SK-N-SH (cell line): ENCODE measurements around the gene SF3A2. TPM values are rescaled to one million over a fixed set of nuclear protein-coding genes. Genes with fewer than 3 reads are reported as not detected.

Source experiments
- CTCF ChIA-PET: fragments of 300-600, 350-600 bp; formaldehyde crosslinking; extraction: SDS; loops from one replicate; lab custom pipeline; 2021; lab: Yijun Ruan, JAX
- POLR2A ChIA-PET: fragments of 350-600 bp; sonication (Branson Sonifier 250); formaldehyde crosslinking; extraction: SDS; loops from one replicate; lab custom pipeline; 2020; ENCODE audit warnings: antibody characterized with exemption, inconsistent platforms; lab: Yijun Ruan, JAX
- DNase-seq: peaks from one replicate; pipeline ENCODE4 v3.0.0; 2012
- H2AFZ ChIP-seq: fragments of 200-600 bp; sonication (generic); 2 replicates; pipeline ENCODE4 v1.8.1; 2016; ENCODE audit warnings: antibody characterized with exemption, mild to moderate bottlenecking, low read depth
- H3F3A ChIP-seq: fragments of 200-600 bp; sonication (generic); replicated peaks from 2 replicates; pipeline ENCODE3; 2016; ENCODE audit warnings: antibody characterized with exemption, mild to moderate bottlenecking; ENCODE audit not compliant: insufficient read depth
- H3K27ac ChIP-seq, 2 experiments: fragments of 200-500 bp in 1 of 2; fragments of 200-600 bp in 1 of 2; sonication (Bioruptor generic) in 1 of 2; sonication (generic), shearing (Covaris generic) in 1 of 2; 2 replicates each; pipeline versions ENCODE4 v1.5.1 to v1.6.1; 2014 to 2016; ENCODE audit warnings: low read depth in 2 of 2, inconsistent platforms in 1 of 2, low read length in 1 of 2, mild to moderate bottlenecking in 1 of 2, mixed read lengths in 1 of 2
- H3K27me3 ChIP-seq: fragments of 200-600 bp; sonication (generic), shearing (Covaris generic); 2 replicates; pipeline ENCODE4 v1.6.1; 2016; ENCODE audit warnings: mixed run types; ENCODE audit not compliant: insufficient read depth
- H3K36me3 ChIP-seq, 2 experiments: fragments of 200-500 bp in 1 of 2; fragments of 200-600 bp in 1 of 2; sonication (Bioruptor generic) in 1 of 2; sonication (generic) in 1 of 2; replicated peaks in 1 of 2; 2 replicates each; pipeline versions ENCODE3 to v1.5.1; 2014 to 2016; ENCODE audit warnings: low read length in 1 of 2, mild to moderate bottlenecking in 1 of 2; ENCODE audit not compliant: insufficient read depth in 2 of 2, control insufficient read depth in 1 of 2
- H3K4me1 ChIP-seq, 2 experiments: fragments of 200-500 bp in 1 of 2; fragments of 200-600 bp in 1 of 2; sonication (Bioruptor generic) in 1 of 2; sonication (generic), shearing (Covaris generic) in 1 of 2; 2 replicates each; pipeline versions ENCODE4 v1.5.1 to v1.6.1; 2014 to 2016; ENCODE audit warnings: low read depth in 1 of 2, low read length in 1 of 2, mixed run types in 1 of 2; ENCODE audit not compliant: insufficient read depth in 2 of 2, control insufficient read depth in 1 of 2
- H3K4me2 ChIP-seq: fragments of 200-600 bp; sonication (generic), shearing (Covaris generic); 2 replicates; pipeline ENCODE4 v1.6.1; 2017; ENCODE audit warnings: mixed run types
- H3K4me3 ChIP-seq, 2 experiments: fragments of 200-500 bp in 1 of 2; fragments of 200-600 bp in 1 of 2; sonication (Bioruptor generic) in 1 of 2; sonication (generic), shearing (Covaris generic) in 1 of 2; 2 replicates each; pipeline versions ENCODE4 v1.5.1 to v1.8.1; 2014 to 2016; ENCODE audit warnings: low read depth in 2 of 2, inconsistent platforms in 1 of 2, low read length in 1 of 2, mild to moderate bottlenecking in 1 of 2, mixed read lengths in 1 of 2, moderate library complexity in 1 of 2
- H3K79me2 ChIP-seq: fragments of 200-600 bp; sonication (generic); 2 replicates; pipeline ENCODE4 v1.8.1; 2017; ENCODE audit warnings: mild to moderate bottlenecking; ENCODE audit not compliant: insufficient read depth
- H3K9ac ChIP-seq: fragments of 200-600 bp; sonication (generic); 2 replicates; pipeline ENCODE4 v1.6.1; 2017; ENCODE audit warnings: mixed run types
- H3K9me2 ChIP-seq: fragments of 200-600 bp; sonication (generic); 2 replicates; pipeline ENCODE4 v1.6.1; 2017; ENCODE audit warnings: mixed run types
- H3K9me3 ChIP-seq: fragments of 200-600 bp; sonication (generic); 2 replicates; pipeline ENCODE4 v1.6.1; 2017; ENCODE audit warnings: mixed run types, mild to moderate bottlenecking, moderate library complexity
- H4K20me1 ChIP-seq: fragments of 200-600 bp; sonication (generic); 2 replicates; pipeline ENCODE4 v1.6.1; 2017; ENCODE audit warnings: mild to moderate bottlenecking, mixed run types; ENCODE audit not compliant: insufficient read depth
- CHD2 ChIP-seq: fragments of 150-350 bp; IDR thresholded peaks from 2 replicates; pipeline ENCODE4 v1.6.1; 2018; ENCODE audit warnings: low read length; ENCODE audit not compliant: partially characterized antibody
- CTCF ChIP-seq: fragments of 200-600 bp; sonication (generic); IDR thresholded peaks from 2 replicates; pipeline ENCODE4 v1.6.1; 2017; ENCODE audit warnings: antibody characterized with exemption, mild to moderate bottlenecking, moderate library complexity
- ELF1 ChIP-seq: IDR thresholded peaks from 2 replicates; pipeline ENCODE4 v1.4.0; 2012
- FOSL2 ChIP-seq: IDR thresholded peaks from 2 replicates; pipeline ENCODE4 v1.4.0; 2012; ENCODE audit warnings: low read depth, mild to moderate bottlenecking, moderate library complexity, borderline replicate concordance
- GABPA ChIP-seq: IDR thresholded peaks from 2 replicates; pipeline ENCODE4 v1.4.0; 2012; ENCODE audit warnings: low read depth, mild to moderate bottlenecking
- GATA2 ChIP-seq: sonication (generic); formaldehyde crosslinking; IDR thresholded peaks from 2 replicates; pipeline ENCODE4 v1.5.0; 2020; ENCODE audit warnings: mild to moderate bottlenecking, missing genetic modification reagents
- JUND ChIP-seq: IDR thresholded peaks from 2 replicates; pipeline ENCODE4 v1.4.0; 2012
- MAX ChIP-seq: IDR thresholded peaks from 2 replicates; pipeline ENCODE4 v1.4.0; 2012; ENCODE audit warnings: low read depth
- MXI1 ChIP-seq: IDR thresholded peaks from 2 replicates; pipeline ENCODE4 v1.6.1; 2012; ENCODE audit warnings: mild to moderate bottlenecking, low read depth, low read length, improper control_type of control experiment
- NFIC ChIP-seq: IDR thresholded peaks from 2 replicates; pipeline ENCODE4 v1.4.0; 2012; ENCODE audit warnings: borderline replicate concordance
- NRF1 ChIP-seq: IDR thresholded peaks from 2 replicates; pipeline ENCODE4 v1.6.1; 2012; ENCODE audit warnings: low read depth, mild to moderate bottlenecking, low read length
- POLR2AphosphoS5 ChIP-seq: IDR thresholded peaks from 2 replicates; pipeline ENCODE4 v1.6.1; 2012; ENCODE audit warnings: low read depth, low read length
- RAD21 ChIP-seq: IDR thresholded peaks from 2 replicates; pipeline ENCODE4 v1.6.1; 2012; ENCODE audit warnings: mild to moderate bottlenecking, low read length
- RCOR1 ChIP-seq: fragments of 150-350 bp; IDR thresholded peaks from 2 replicates; pipeline ENCODE4 v1.6.1; 2017; ENCODE audit warnings: antibody characterized with exemption, low read length
- REST ChIP-seq: IDR thresholded peaks from 2 replicates; pipeline ENCODE4 v1.6.1; 2012; ENCODE audit warnings: mild to moderate bottlenecking, low read depth, low read length, moderate library complexity
- RFX5 ChIP-seq: IDR thresholded peaks from 2 replicates; pipeline ENCODE4 v1.6.1; 2012; ENCODE audit warnings: mild to moderate bottlenecking, improper control_type of control experiment, low read length
- RXRA ChIP-seq: IDR thresholded peaks from 2 replicates; pipeline ENCODE4 v1.4.0; 2012; ENCODE audit warnings: low read depth, mild to moderate bottlenecking, borderline replicate concordance
- SIN3A ChIP-seq: IDR thresholded peaks from 2 replicates; pipeline ENCODE4 v1.6.1; 2012; ENCODE audit warnings: low read depth, mild to moderate bottlenecking, low read length, moderate library complexity, borderline replicate concordance
- SMC3 ChIP-seq: IDR thresholded peaks from 2 replicates; pipeline ENCODE4 v1.6.1; 2012; ENCODE audit warnings: low read depth, low read length, improper control_type of control experiment
- TAF1 ChIP-seq: IDR thresholded peaks from 2 replicates; pipeline ENCODE4 v1.6.1; 2012; ENCODE audit warnings: low read depth, mild to moderate bottlenecking, low read length, moderate library complexity, borderline replicate concordance
- TCF12 ChIP-seq: IDR thresholded peaks from 2 replicates; pipeline ENCODE4 v1.4.0; 2012
- YY1 ChIP-seq: IDR thresholded peaks from 2 replicates; pipeline ENCODE4 v1.4.0; 2012; ENCODE audit warnings: low read depth, mild to moderate bottlenecking
- WGBS: methylation state at CpG from one replicate; pipeline ENCODE4 v1.1.6; 2017; ENCODE audit warnings: low lambda C conversion rate; 5-methylcytosine and 5-hydroxymethylcytosine counted together
- polyA plus RNA-seq, 3 experiments: library from polyadenylated mRNA; depleted of rRNA; stranded (reverse); fragments of >200 nt; gene quantifications; 2 replicates each; pipeline ENCODE4 v1.2.3, GENCODE V29; 2012
- TF ChIP-seq, protein P1 (sequence below): IDR thresholded peaks from 2 replicates; pipeline ENCODE4; 2012

Gene SF3A2
- polyA plus RNA-seq (2012; rRNA removed) = 35.0 and 55.8 TPM in 2 replicates
- polyA plus RNA-seq (2012; cell fraction: cytosol; rRNA removed) = 18.7 and 29.3 TPM in 2 replicates
- polyA plus RNA-seq (2012; cell fraction: nucleus; rRNA removed) = 271 and 351 TPM in 2 replicates

- WGBS = 1% methylated on average over 35 of the region's 80 CpGs
- Histone ChIP-seq H3K27me3 (no peaks in the 10 kb centered on the region), H3K79me2 (peaks cover 92% of the 10 kb centered on the region), H3K27ac (peak within 1 kb of the TSS; percentile 93 to 96), H3K4me3 (peak within 1 kb of the TSS; percentile 76 to 89), H3K9ac (peak within 1 kb of the TSS; percentile 95), H2AFZ (peak within 1 kb of the TSS; percentile 54; the same call in 1 of the 2 replicates), H3K9me2 (no peaks in the 10 kb centered on the region), H3K9me3 (no peaks in the 10 kb centered on the region), H4K20me1 (peaks cover 56% of the 10 kb centered on the region), H3K4me2 (peak within 1 kb of the TSS; percentile 98), H3K36me3 (peaks cover 6 to 15% of the 10 kb centered on the region in 2 experiments), H3F3A (peaks cover 26% of the 10 kb centered on the region), H3K4me1 (peaks cover 21 to 46% of the 10 kb centered on the region in 2 experiments; a peak in 3 of 4 replicates)
- POLR2A ChIA-PET = interaction anchor here (0.7 to 1.6 kb wide), 3 partner anchors 20 to 71 kb away, joined by 3 to 7 read pairs (median 3); partner anchors contain the start of gene JSRP1
- DNase-seq = peak; percentile 99
- CTCF ChIA-PET = interaction anchor here (0.5 to 10.4 kb wide), 25 partner anchors 11 to 178 kb away, joined by 3 to 121 read pairs (median 5); partner anchors contain the start of genes JSRP1 and LINGO3
- TF ChIP-seq YY1 (peak; percentile 46), CHD2 (peak; percentile 50), MAX (peak; percentile 95), SMC3 (peak; percentile 89), TCF12 (no peak; the same call in 1 of the 2 replicates), RAD21 (peak; percentile 96), NRF1 (peak; percentile 89), MXI1 (peak; percentile 100), RFX5 (peak; percentile 9; the same call in 1 of the 2 replicates), JUND (peak; percentile 57; the same call in 1 of the 2 replicates), POLR2AphosphoS5 (peak; percentile 78), NFIC (no peak), GABPA (peak; percentile 90), CTCF (peak; percentile 97), RXRA (no peak), FOSL2 (peak; percentile 76), RCOR1 (no peak), SIN3A (no peak), TAF1 (peak; percentile 87), GATA2 (peak; percentile 45; the same call in 1 of the 2 replicates), ELF1 (peak; percentile 94), REST (0 out of 2 replicates have a peak, but pooled peaks have one; percentile 41)
- TF ChIP-seq, protein P1, sequence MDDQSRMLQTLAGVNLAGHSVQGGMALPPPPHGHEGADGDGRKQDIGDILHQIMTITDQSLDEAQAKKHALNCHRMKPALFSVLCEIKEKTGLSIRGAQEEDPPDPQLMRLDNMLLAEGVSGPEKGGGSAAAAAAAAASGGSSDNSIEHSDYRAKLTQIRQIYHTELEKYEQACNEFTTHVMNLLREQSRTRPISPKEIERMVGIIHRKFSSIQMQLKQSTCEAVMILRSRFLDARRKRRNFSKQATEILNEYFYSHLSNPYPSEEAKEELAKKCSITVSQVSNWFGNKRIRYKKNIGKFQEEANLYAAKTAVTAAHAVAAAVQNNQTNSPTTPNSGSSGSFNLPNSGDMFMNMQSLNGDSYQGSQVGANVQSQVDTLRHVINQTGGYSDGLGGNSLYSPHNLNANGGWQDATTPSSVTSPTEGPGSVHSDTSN = no peak; the same call in 1 of the 2 replicates
Measured at GRCh38 chr19:2236314-2237050, at the start of gene SF3A2, which contains the start of gene PLEKHJ1. Gene SF3A2, plus strand, starts transcription at chr19:2236824. Its CDS starts 6,595 bp downstream, at chr19:2243419. Gene PLEKHJ1, minus strand, starts transcription at chr19:2236329. Its CDS starts 81 bp downstream, at chr19:2236248.
